GM23338 (cell line): ENCODE measurements around the gene FGD3. TPM values are rescaled to one million over a fixed set of nuclear protein-coding genes. Genes with fewer than 3 reads are reported as not detected.

Source experiments
- ATAC-seq: fragments of 200-7000 bp; cut with Tn5 transposase; 3 replicates; pipeline ENCODE4 v1.9.1; 2020
- DNase-seq: peaks from one replicate; pipeline ENCODE4 v3.0.0-alpha.2; 2015; ENCODE audit warnings: low spot score
- H2AFZ ChIP-seq: fragments of 200-600 bp; sonication (generic); 2 replicates; pipeline ENCODE4 v1.8.0; 2016; ENCODE audit warnings: antibody characterized with exemption, mild to moderate bottlenecking, moderate library complexity
- H3F3A ChIP-seq: fragments of 200-600 bp; sonication (generic); replicated peaks from 2 replicates; pipeline ENCODE4 v1.8.0; 2017; ENCODE audit warnings: antibody characterized with exemption, mixed run types, low read depth
- H3K27ac ChIP-seq: fragments of 200-600 bp; sonication (generic); 2 replicates; pipeline ENCODE4 v1.6.1; 2016; ENCODE audit warnings: low read depth
- H3K27me3 ChIP-seq: fragments of 200-600 bp; sonication (generic); 2 replicates; pipeline ENCODE4 v1.8.0; 2016; ENCODE audit warnings: mild to moderate bottlenecking, mixed run types, moderate library complexity; ENCODE audit not compliant: insufficient read depth
- H3K36me3 ChIP-seq: fragments of 200-600 bp; sonication (generic); 2 replicates; pipeline ENCODE4 v1.8.0; 2016; ENCODE audit warnings: mild to moderate bottlenecking; ENCODE audit not compliant: insufficient read depth
- H3K4me1 ChIP-seq: fragments of 200-600 bp; sonication (generic); 2 replicates; pipeline ENCODE4 v1.8.0; 2016; ENCODE audit warnings: mild to moderate bottlenecking, moderate library complexity; ENCODE audit not compliant: insufficient read depth
- H3K4me2 ChIP-seq: fragments of 200-600 bp; sonication (generic); 2 replicates; pipeline ENCODE4 v1.7.1; 2017; ENCODE audit warnings: mixed run types
- H3K4me3 ChIP-seq: fragments of 200-600 bp; sonication (generic); 2 replicates; pipeline ENCODE4 v1.6.1; 2016; ENCODE audit warnings: mixed run types
- H3K79me2 ChIP-seq: fragments of 200-600 bp; sonication (generic); replicated peaks from 2 replicates; pipeline ENCODE4 v1.8.0; 2017; ENCODE audit warnings: mild to moderate bottlenecking; ENCODE audit not compliant: insufficient read depth
- H3K9me2 ChIP-seq: fragments of 200-600 bp; sonication (generic); 2 replicates; pipeline ENCODE4 v1.8.0; 2017; ENCODE audit not compliant: insufficient read depth
- H4K20me1 ChIP-seq: fragments of 200-600 bp; sonication (generic); replicated peaks from 2 replicates; pipeline ENCODE4 v1.8.0; 2017; ENCODE audit warnings: mild to moderate bottlenecking; ENCODE audit not compliant: insufficient read depth
- H3K27ac Mint-ChIP-seq: 2 replicates; pipeline ENCODE4 v1.8.0; 2020; ENCODE audit warnings: inconsistent platforms, mild to moderate bottlenecking, moderate library complexity, mixed read lengths
- H3K27me3 Mint-ChIP-seq: 3 replicates; pipeline ENCODE4 v1.8.0; 2022; ENCODE audit warnings: low read depth, mild to moderate bottlenecking, moderate library complexity, mixed read lengths, inconsistent platforms; ENCODE audit not compliant: insufficient read depth, poor library complexity
- H3K36me3 Mint-ChIP-seq: 3 replicates; pipeline ENCODE4 v1.8.0; 2021; ENCODE audit warnings: low read depth, mild to moderate bottlenecking, inconsistent platforms, moderate library complexity, mixed read lengths
- H3K4me1 Mint-ChIP-seq: 3 replicates; pipeline ENCODE4 v1.8.0; 2020; ENCODE audit warnings: mild to moderate bottlenecking, inconsistent platforms, mixed read lengths
- H3K4me3 Mint-ChIP-seq: 3 replicates; pipeline ENCODE4 v1.8.0; 2021; ENCODE audit warnings: moderate library complexity, mild to moderate bottlenecking, inconsistent platforms, mixed read lengths
- H3K9me3 Mint-ChIP-seq: 3 replicates; pipeline ENCODE4 v1.8.0; 2020; ENCODE audit warnings: moderate library complexity, mild to moderate bottlenecking, inconsistent platforms, mixed read lengths
- CREB1 ChIP-seq: fragments of 250-450 bp; sonication (Bioruptor Pico); IDR thresholded peaks from 2 replicates; pipeline ENCODE4 v1.5.0; 2020; ENCODE audit warnings: low read depth, mild to moderate bottlenecking, moderate library complexity
- EZH2phosphoT487 ChIP-seq: fragments of 200-600 bp; sonication (generic); IDR thresholded peaks from one replicate; pipeline ENCODE4 v1.8.1; 2018; ENCODE audit warnings: antibody characterized with exemption; ENCODE audit not compliant: unreplicated experiment
- JUNB ChIP-seq: IDR thresholded peaks from one replicate; pipeline ENCODE4 v1.6.1; 2016; ENCODE audit warnings: antibody characterized with exemption; ENCODE audit not compliant: unreplicated experiment
- STAT1 ChIP-seq: IDR thresholded peaks from one replicate; pipeline ENCODE4 v1.6.1; 2016; ENCODE audit warnings: antibody characterized with exemption; ENCODE audit not compliant: unreplicated experiment
- ZNF114 ChIP-seq: fragments of 250-450 bp; sonication (Bioruptor Pico); IDR thresholded peaks from 2 replicates; pipeline ENCODE4 v1.5.0; 2020; ENCODE audit warnings: mild to moderate bottlenecking, moderate library complexity
- ZNF331 ChIP-seq: fragments of 250-450 bp; sonication (Bioruptor Pico); IDR thresholded peaks from 2 replicates; pipeline ENCODE4 v1.5.0; 2020; ENCODE audit warnings: low read depth, mild to moderate bottlenecking, moderate library complexity
- polyA plus RNA-seq: library from polyadenylated mRNA; unstranded; fragments of >200 nt; fragmentation: Nextera tagmentation; extraction: Ambion mirVana; gene quantifications from 2 replicates; pipeline ENCODE4 v1.2.1, GENCODE V29; 2016
- total RNA-seq: library from RNA; depleted of rRNA; stranded (reverse); fragments of >200 nt; shearing (Covaris generic); gene quantifications from 2 replicates; pipeline ENCODE4 v1.2.3, GENCODE V29; 2014
- TF ChIP-seq, protein P1 (sequence below): fragments of 250-450 bp; sonication (Bioruptor Pico); IDR thresholded peaks from 2 replicates; pipeline ENCODE4 v1.5.0; 2020; ENCODE audit warnings: mild to moderate bottlenecking, moderate library complexity
- TF ChIP-seq, protein P2 (sequence below): IDR thresholded peaks from 2 replicates; pipeline ENCODE4 v1.6.1; 2016; ENCODE audit warnings: antibody characterized with exemption

FGD3 gene
- total and polyA plus RNA-seq, 2 experiments from 2014 or later = 0.95 to 1.7 TPM

DNA sequence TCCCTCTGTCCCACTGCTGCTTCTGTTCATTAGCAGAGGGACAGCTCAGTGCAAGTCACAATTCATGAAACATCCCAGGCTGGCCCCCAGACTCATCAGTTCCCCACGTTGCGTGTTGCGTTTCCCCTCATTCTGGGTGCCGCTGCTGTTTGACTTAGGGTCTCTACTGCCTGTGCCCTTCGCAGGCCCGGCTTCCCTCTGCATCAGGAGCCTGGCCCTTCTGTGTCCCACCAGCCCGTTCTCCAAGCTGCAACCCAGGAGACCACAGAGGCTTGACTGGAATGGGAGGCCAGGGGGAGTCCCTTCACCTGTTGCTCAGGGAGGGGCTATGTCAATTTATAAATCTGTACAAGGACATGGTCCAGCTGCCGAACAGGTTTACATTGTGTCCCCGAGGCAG lies 57.2 kb downstream of the FGD3 start (continued):
- TF ChIP-seq, protein P1, sequence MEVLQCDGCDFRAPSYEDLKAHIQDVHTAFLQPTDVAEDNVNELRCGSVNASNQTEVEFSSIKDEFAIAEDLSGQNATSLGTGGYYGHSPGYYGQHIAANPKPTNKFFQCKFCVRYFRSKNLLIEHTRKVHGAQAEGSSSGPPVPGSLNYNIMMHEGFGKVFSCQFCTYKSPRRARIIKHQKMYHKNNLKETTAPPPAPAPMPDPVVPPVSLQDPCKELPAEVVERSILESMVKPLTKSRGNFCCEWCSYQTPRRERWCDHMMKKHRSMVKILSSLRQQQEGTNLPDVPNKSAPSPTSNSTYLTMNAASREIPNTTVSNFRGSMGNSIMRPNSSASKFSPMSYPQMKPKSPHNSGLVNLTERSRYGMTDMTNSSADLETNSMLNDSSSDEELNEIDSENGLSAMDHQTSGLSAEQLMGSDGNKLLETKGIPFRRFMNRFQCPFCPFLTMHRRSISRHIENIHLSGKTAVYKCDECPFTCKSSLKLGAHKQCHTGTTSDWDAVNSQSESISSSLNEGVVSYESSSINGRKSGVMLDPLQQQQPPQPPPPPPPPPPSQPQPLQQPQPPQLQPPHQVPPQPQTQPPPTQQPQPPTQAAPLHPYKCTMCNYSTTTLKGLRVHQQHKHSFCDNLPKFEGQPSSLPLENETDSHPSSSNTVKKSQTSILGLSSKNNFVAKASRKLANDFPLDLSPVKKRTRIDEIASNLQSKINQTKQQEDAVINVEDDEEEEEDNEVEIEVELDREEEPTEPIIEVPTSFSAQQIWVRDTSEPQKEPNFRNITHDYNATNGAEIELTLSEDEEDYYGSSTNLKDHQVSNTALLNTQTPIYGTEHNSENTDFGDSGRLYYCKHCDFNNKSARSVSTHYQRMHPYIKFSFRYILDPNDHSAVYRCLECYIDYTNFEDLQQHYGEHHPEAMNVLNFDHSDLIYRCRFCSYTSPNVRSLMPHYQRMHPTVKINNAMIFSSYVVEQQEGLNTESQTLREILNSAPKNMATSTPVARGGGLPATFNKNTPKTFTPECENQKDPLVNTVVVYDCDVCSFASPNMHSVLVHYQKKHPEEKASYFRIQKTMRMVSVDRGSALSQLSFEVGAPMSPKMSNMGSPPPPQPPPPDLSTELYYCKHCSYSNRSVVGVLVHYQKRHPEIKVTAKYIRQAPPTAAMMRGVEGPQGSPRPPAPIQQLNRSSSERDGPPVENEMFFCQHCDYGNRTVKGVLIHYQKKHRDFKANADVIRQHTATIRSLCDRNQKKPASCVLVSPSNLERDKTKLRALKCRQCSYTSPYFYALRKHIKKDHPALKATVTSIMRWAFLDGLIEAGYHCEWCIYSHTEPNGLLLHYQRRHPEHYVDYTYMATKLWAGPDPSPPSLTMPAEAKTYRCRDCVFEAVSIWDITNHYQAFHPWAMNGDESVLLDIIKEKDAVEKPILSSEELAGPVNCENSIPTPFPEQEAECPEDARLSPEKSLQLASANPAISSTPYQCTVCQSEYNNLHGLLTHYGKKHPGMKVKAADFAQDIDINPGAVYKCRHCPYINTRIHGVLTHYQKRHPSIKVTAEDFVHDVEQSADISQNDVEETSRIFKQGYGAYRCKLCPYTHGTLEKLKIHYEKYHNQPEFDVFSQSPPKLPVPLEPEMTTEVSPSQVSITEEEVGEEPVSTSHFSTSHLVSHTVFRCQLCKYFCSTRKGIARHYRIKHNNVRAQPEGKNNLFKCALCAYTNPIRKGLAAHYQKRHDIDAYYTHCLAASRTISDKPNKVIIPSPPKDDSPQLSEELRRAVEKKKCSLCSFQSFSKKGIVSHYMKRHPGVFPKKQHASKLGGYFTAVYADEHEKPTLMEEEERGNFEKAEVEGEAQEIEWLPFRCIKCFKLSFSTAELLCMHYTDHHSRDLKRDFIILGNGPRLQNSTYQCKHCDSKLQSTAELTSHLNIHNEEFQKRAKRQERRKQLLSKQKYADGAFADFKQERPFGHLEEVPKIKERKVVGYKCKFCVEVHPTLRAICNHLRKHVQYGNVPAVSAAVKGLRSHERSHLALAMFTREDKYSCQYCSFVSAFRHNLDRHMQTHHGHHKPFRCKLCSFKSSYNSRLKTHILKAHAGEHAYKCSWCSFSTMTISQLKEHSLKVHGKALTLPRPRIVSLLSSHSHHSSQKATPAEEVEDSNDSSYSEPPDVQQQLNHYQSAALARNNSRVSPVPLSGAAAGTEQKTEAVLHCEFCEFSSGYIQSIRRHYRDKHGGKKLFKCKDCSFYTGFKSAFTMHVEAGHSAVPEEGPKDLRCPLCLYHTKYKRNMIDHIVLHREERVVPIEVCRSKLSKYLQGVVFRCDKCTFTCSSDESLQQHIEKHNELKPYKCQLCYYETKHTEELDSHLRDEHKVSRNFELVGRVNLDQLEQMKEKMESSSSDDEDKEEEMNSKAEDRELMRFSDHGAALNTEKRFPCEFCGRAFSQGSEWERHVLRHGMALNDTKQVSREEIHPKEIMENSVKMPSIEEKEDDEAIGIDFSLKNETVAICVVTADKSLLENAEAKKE (CRISPR knock-in tag) = no peak
- TF ChIP-seq ZNF114 (CRISPR knock-in tag) = no peak

DNA sequence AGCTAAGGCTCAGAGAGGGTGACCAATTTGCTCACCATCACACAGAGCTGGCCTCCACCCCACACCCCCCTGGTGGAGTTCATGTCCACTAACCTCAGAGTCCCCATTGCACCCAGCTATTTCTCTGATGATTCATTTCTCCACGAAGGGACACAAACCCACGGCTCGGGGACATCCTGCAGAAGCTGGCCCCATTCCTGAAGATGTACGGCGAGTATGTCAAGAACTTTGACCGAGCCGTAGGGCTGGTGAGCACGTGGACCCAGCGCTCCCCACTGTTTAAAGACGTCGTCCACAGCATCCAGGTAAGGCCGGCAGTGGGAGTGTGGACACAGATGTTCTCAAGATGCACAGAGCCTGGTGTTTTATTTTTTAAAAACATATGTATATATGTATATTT lies 58.6 kb downstream of the FGD3 start:
- H3K79me2 ChIP-seq = no peaks in the 10 kb centered on the region
- Mint-ChIP-seq H3K27me3 (peaks cover 8% of the 10 kb centered on the region), H3K4me3 (no peak overlapping the region), H3K4me1 (peaks cover 2% of the 10 kb centered on the region; the same call in 1 of the 3 replicates), H3K27ac (no peak overlapping the region), H3K9me3 (peaks cover 5% of the 10 kb centered on the region), H3K36me3 (peaks cover 3% of the 10 kb centered on the region)
- no peaks in the 10 kb centered on the region for H3K4me1 ChIP-seq
- no peaks in the 10 kb centered on the region for H3K27me3 ChIP-seq
- no peaks in the 10 kb centered on the region for H3K36me3 ChIP-seq
- H3K27ac ChIP-seq = no peak overlapping the region
- no peak for ATAC-seq
- peaks cover 4% of the 10 kb centered on the region; the same call in 1 of the 2 replicates for H3K9me2 ChIP-seq
- H2AFZ ChIP-seq = no peak overlapping the region
- no peak overlapping the region for H3K4me2 ChIP-seq
- TF ChIP-seq STAT1 (no peak), EZH2phosphoT487 (no peak), JUNB (no peak), ZNF331 (CRISPR knock-in tag) (no peak), CREB1 (CRISPR knock-in tag) (no peak)
- TF ChIP-seq, protein P2, sequence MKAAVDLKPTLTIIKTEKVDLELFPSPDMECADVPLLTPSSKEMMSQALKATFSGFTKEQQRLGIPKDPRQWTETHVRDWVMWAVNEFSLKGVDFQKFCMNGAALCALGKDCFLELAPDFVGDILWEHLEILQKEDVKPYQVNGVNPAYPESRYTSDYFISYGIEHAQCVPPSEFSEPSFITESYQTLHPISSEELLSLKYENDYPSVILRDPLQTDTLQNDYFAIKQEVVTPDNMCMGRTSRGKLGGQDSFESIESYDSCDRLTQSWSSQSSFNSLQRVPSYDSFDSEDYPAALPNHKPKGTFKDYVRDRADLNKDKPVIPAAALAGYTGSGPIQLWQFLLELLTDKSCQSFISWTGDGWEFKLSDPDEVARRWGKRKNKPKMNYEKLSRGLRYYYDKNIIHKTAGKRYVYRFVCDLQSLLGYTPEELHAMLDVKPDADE = no peak
- DNase-seq = no peak
- no peaks in the 10 kb centered on the region for H3F3A ChIP-seq
- H3K4me3 ChIP-seq = no peak overlapping the region
- H4K20me1 ChIP-seq = no peaks in the 10 kb centered on the region
